ENCODE measurements around the gene UBE2S.

The UBE2S gene

DNA sequence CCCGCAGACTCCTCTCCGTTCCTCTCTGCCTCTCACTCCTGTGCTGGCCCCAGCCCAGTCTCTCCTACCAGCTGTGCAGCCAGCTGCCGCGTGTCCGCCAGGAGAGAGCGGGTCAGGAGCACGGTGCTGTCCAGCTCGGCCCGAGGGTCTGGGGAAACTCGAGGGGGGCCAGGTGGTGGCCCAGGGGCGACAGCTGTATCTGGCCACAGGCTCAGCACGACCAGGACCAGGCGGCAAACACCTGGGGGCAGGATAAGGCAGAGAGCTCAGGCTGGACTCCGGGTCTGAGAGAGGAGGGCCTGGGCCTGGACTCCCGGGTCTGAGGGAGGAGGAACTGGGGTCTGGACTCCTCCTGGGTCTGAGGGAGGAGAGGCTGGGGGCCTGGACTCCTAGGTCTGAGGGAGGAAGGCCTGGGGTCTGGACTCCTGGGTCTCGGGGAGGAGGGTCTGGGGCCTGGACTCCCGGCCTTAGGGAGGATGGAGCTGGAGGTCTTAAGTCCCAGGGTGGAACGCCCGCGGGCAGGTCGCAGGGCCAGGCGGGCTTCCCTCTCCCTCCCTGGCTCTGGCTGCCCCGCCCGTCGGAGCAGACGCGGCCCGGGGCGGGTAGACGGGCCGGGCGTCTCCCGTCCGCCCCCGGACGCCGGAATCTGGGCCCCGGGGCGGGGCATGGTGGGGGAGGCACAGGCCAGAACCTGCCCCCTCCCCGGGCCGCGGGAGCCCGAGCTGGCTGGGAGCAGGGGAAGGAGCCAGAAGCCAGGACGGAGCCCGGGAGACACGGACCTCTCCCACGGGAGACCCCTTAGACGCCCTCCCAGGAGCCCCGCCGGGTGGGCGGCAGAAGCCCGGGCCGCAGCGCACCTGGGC is 38.7 kb downstream of the UBE2S start:
- Mint-ChIP-seq H3K9me3 (no peaks in the 10 kb centered on the region), H3K27me3 (peaks cover 74% of the 10 kb centered on the region), H3K4me3 (peak overlapping the region; percentile 53 to 72), H3K27ac (no peak overlapping the region), H3K4me1 (peaks cover 42% of the 10 kb centered on the region)
- no peak for DNase-seq
- ATAC-seq = peak; percentile 53

DNA sequence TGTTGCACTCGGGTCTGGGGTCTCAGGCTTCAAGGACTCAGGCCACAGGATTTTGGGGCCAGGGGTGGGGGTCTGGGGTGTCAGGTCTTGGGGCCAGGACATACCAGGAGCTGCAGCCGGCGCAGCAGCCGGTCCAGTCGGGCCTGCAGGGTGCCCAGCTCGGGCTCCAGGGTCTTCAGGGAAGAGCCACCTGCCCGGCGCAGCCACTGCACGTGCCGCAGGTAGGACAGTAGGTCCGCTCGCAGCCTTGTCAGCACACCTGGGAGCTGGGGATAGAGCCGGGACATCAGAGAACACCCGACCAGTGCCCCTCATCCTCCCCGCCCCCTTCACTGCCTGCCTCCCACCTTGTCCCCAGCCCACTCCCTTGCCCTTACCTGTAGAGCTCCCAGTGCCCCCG is 39.5 kb downstream of the UBE2S start:
- Mint-ChIP-seq H3K27ac (no peak overlapping the region), H3K4me3 (no peak overlapping the region), H3K9me3 (no peaks in the 10 kb centered on the region), H3K27me3 (peaks cover 66% of the 10 kb centered on the region), H3K4me1 (peaks cover 33% of the 10 kb centered on the region)
- ATAC-seq (no peak), DNase-seq (no peak)

DNA sequence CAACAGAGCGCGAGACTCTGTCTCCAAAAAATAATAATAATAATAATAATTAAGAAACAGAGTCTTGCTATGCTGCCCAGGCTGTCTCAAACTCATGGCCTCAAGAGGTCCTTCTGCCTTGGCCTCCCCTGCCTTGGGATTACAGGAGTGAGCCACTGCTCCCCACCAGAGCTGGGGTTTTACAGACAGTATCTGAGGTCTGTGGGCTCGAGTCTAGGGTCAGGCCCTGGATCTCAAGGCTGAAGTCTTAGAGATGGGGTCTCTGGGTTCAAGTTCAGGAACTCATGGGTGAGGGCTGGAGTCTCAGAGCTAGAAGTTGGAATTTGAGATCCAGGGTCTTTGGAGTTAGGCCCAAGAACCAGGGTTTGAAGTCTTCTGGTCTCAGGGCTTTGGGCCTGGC is 40.8 kb downstream of the UBE2S start:
- H3K4me1 Mint-ChIP-seq = peaks cover 20% of the 10 kb centered on the region
- no peak for ATAC-seq
- no peak overlapping the region for H3K4me3 Mint-ChIP-seq
- no peak for DNase-seq
- no peak overlapping the region for H3K27ac Mint-ChIP-seq
- H3K27me3 Mint-ChIP-seq = peaks cover 53% of the 10 kb centered on the region
- no peaks in the 10 kb centered on the region for H3K9me3 Mint-ChIP-seq

DNA sequence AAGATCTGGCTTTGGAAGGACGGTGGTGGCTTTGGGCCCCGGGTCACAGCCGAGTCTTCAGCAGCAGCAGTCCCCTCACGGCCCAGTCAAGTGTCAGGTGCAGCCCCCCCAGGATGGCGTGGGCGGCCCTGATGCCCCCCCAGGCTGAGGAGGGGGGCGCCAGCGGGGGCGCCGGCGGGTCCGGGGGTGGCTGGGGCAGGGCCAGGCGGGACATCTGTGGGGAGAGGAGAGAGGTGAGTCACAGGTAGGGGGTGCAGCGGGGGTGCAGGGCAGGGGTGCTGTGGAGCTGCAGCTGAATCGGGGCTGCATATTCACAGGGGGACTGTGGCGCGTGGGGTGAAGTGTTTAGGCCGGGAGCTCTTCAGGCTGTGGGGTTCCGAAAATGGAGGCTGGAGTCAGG is 41.6 kb downstream of the UBE2S start:
- DNase-seq (no peak), ATAC-seq (no peak)
- Mint-ChIP-seq H3K9me3 (no peaks in the 10 kb centered on the region), H3K4me3 (no peak overlapping the region), H3K27me3 (peaks cover 44% of the 10 kb centered on the region), H3K27ac (peak overlapping the region in 1 of 2 donors; percentile 90), H3K4me1 (peaks cover 18% of the 10 kb centered on the region)

DNA sequence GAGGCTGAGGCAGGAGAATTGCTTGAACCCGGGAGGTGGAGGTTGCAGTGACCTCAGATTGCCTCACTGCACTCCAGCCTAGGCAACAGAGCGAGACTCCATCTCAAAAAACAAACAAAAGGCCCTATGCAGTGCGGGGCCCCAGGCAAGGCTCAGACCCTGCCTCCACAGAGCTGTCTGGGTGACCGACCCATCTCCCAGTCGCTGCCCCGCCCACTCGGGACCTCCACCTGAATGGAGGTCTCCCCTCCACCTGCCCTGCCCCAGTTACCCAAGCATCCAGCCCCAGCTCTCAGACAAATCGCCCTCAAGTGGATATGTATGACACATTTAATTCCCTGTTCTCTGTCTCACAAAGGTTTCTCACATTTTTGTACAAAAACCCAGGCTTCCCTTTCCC is 42.3 kb downstream of the UBE2S start:
- ATAC-seq (no peak), DNase-seq (no peak)
- Mint-ChIP-seq H3K4me3 (no peak overlapping the region), H3K27me3 (peaks cover 37% of the 10 kb centered on the region), H3K4me1 (peaks cover 11% of the 10 kb centered on the region), H3K27ac (no peak overlapping the region), H3K9me3 (no peaks in the 10 kb centered on the region)

DNA sequence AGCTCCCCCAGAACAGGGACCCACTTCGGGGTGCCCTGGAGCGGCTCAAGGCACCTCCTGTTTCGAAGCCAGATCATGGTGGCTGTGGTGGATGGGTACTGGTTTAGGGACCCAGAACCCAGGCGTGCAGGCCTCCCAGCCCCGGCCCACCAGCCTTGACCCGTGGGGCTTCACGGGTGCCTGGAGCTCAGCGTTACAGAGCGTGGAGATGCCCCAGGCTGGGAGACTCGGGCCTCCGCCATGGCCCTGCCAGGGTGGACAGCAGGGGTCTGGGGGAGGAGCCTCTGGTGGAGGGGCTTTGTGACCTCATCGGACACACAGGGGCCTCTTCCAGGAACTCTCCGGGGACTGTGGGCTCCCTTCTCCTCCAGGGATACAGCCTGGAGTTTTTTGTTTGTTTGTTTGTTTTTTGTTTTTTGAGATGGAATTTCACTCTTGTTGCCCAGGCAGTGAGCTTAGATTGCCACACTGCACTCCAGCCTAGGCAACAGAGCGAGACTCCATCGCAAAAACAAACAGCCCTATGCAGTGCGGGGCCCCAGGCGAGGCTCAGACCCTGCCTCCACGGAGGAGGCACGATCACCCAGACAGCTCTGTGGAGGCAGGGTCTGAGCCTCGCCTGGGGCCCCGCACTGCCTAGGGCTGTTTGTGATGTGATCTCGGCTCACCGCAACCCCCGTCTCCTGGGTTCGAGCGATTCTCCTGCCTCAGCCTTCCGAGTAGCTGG is 44.4 kb downstream of the UBE2S start, which contains the start of gene GARIN5B:
Gene GARIN5B, minus strand, starts transcription at position 271 of the 727 bp plus-strand sequence. Its CDS starts 194 bp downstream, at position 77.
- H3K4me1 Mint-ChIP-seq = no peaks in the 10 kb centered on the region
- no peaks in the 10 kb centered on the region for H3K9me3 Mint-ChIP-seq
- no peak within 1 kb of the TSS for H3K27ac Mint-ChIP-seq

DNA sequence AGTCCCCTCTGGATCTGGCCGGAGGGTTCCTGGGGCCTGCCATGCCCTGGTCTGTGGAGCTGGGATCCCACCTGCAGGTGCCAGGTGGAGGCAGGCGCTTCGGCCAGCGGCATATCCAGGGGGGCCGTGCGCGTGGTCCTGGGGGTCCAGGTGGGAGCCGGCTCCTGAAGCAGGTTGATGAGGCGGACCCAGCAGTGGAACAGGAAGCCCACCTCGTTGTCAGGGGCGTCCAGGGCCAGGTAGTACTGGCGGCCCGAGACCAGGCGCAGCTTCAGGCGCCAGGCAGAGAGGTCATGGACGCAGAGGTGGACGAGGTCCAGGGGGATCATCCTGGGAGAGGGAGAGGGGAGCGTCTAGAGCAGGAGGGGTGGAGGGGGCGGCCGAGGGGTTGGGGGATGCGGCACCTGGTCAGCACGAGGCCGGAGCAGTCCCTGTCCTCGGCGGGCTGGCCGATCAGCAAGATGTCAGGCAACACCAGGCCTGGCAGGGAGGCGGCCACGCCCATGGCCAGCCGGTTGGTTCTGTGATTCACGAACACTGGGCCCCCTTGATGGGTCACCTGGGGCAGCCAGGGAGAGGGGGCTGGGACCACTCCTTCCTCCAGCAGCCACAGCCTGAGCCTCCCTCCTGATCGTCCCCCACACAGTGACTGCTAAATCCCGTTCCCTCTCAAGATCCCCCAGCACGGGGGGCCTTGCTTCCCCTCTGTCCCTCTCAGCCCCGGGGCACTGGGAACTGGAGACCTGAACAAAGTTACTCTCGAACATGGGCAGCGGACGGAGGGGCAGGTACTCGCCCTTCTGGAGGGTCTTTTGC is 45.2 kb downstream of the UBE2S start:
- ATAC-seq (no peak), DNase-seq (no peak)
- Mint-ChIP-seq H3K9me3 (no peaks in the 10 kb centered on the region), H3K4me1 (no peaks in the 10 kb centered on the region), H3K4me3 (no peak overlapping the region), H3K27ac (no peak overlapping the region), H3K27me3 (peaks cover 15% of the 10 kb centered on the region)

More for the DNA sequence above, 44.4 kb downstream of the UBE2S start, which contains the start of gene GARIN5B:
- H3K4me3 Mint-ChIP-seq = no peak within 1 kb of the TSS
- DNase-seq = no peak
- no peak for ATAC-seq
- H3K27me3 Mint-ChIP-seq = peaks cover 19% of the 10 kb centered on the region

DNA sequence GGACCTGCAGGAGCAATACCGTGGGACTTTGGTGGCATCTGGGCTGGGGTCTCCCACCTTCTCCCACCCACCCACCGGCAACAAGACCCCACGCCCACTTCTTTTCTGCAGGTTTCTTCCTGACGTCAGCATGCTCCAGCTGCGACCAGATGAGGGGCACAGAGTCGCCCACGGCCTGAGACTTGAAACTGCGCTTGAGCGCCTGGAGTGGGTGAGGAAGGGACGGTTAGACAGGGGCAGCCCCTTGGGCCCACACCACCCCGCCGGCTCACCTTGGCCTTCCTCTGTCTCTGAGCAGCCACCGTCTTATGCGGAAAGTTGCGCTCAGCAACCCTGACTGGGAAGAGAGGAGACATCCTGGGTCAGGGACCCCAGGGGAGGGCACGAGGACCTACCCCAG is 46.7 kb downstream of the UBE2S start:
- no peak overlapping the region for H3K4me3 Mint-ChIP-seq
- no peaks in the 10 kb centered on the region for H3K4me1 Mint-ChIP-seq
- DNase-seq (no peak), ATAC-seq (no peak)
- H3K27ac Mint-ChIP-seq = no peak overlapping the region
- no peaks in the 10 kb centered on the region for H3K9me3 Mint-ChIP-seq
- peaks cover 17% of the 10 kb centered on the region for H3K27me3 Mint-ChIP-seq

DNA sequence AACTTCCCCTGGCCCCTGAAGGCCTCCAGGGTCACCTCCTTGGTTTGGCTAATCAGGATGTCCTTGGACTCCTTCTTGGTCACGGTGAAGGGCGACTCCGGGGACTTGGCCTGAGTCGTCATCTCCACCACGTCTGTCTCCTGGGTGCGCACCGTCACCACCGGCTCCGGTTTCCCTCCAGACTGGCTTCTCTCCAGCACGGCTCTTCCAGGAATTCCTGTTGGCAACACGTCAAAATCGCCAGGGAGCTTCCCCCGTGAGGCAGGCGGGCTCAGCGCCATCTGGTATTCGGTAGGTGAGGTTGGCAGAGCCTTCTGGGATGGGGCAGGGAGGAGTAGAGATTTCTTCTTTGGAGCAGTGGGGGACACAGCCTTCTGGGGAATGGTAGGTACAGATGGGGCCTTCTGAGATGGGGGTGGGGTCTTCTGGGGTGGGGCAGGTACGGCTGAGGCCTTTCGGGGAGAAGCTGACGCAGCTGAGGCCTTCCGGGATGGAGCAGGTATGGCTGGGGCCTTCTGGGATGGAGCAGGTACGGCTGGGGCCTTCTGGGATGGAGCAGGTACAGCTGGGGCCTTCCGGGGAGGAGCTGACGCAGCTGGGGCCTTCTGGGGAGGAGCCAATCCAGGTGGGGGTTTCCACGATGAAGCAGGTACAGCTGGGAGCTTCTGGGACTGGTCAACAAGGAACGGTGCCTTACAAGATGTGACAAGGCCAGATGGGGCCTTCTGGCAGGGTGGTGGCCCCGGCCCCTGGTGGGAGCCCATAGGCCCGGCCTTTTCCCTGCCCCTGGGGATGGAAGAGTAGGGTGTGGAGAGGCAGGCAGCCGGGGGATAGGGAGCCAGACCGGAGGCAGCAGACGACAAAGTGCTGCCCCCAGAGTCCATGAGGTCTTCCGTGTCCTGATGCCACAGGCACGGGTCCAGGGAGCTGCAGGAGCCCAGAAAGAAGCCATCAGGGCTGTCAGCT is 48.4 kb downstream of the UBE2S start:
- Mint-ChIP-seq H3K27ac (no peak overlapping the region), H3K4me3 (no peak overlapping the region), H3K4me1 (peaks cover 6% of the 10 kb centered on the region), H3K9me3 (no peaks in the 10 kb centered on the region), H3K27me3 (peaks cover 28% of the 10 kb centered on the region)
- ATAC-seq (no peak), DNase-seq (no peak)

DNA sequence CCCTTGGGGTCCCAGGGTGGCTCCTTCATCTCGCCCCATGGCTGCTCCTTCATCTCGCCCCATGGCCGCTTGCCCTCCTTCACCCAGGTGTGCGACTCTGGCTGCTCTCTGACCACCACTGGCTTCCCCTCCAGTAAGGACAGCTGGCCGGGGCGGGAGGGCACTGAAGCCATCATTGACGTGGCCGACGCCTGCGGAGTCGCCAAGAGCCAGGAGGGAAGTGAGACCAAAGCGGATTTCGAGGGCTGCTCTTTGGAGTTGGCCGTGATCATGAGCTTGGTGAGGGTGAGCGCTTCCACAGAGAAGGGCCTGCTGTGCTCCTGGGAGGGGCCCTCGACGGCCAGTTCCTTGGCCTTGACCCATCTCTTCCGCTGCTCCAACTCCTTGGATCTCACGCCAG is 49.1 kb downstream of the UBE2S start:
- peaks cover 36% of the 10 kb centered on the region for H3K27me3 Mint-ChIP-seq

DNA sequence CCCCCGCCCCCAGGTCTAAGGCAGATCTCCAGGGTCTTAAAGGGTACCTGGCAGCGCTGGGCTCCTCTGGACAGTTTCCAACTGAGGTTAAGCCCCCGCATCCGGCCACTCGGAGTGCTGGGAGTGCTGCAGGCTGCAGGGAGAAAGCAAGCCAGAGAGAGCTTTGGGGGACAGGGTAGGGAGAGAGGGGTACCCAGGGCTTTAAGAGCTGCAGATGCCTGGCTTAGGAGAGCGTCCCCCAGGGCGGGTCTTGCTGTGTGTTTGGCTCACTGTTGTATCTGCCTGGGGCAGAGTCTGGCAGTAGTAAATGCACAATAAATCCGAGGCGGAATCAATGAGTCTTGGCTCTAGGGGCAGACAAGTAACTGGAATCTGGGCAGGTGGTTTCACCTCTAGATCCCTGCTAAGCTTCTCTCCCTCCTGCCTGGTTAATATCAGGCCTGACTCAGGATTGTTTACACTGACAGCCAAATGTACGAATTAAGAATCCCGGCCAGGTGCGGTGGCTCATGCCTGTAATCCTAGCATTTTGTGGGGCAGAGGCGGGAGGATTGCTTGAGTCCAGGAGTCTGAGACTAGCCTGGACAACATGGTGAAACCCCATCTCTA is 52.3 kb downstream of the UBE2S start:
- ATAC-seq (no peak), DNase-seq (no peak)
- peaks cover 39% of the 10 kb centered on the region for H3K4me1 Mint-ChIP-seq
- H3K27ac Mint-ChIP-seq = no peak overlapping the region
- H3K9me3 Mint-ChIP-seq = no peaks in the 10 kb centered on the region
- peaks cover 63% of the 10 kb centered on the region for H3K27me3 Mint-ChIP-seq
- no peak overlapping the region for H3K4me3 Mint-ChIP-seq

More for the DNA sequence above, 49.1 kb downstream of the UBE2S start:
- no peaks in the 10 kb centered on the region for H3K9me3 Mint-ChIP-seq
- DNase-seq = no peak
- ATAC-seq = no peak
- peaks cover 14% of the 10 kb centered on the region for H3K4me1 Mint-ChIP-seq
- no peak overlapping the region for H3K4me3 Mint-ChIP-seq
- no peak overlapping the region for H3K27ac Mint-ChIP-seq

DNA sequence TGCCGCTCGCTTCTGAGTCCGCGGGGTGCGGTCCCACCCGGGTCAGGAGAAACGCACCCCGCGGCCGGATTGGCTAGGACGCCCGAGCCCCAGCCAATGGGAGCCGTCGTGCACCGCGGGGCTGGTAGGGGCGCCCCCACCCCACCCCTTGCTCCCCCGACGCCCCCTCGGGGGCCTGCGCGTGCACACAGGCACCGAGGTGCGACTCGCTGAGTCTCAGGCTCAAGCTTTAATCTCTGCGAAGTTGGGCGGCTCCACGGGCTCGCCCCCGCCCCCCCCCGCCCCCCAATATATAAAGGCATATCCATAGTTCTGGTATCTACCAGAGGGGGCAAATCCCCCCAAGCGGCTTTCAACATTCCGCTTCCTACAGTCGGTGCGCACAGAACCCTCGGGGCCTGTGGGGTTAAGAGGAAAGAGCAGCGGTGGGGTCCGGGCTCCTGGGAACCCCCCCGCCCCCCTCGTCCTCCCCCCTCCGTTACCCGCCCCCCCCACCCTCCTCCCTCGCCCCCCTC is 52.8 kb downstream of the UBE2S start, which contains the start of gene COX6B2:
Gene COX6B2, minus strand, starts transcription at position 22 of the 515 bp plus-strand sequence. CDS start 198 bp downstream, outside the sequence.
- Mint-ChIP-seq H3K27me3 (peaks cover 63% of the 10 kb centered on the region), H3K9me3 (no peaks in the 10 kb centered on the region), H3K27ac (peak within 1 kb of the TSS in 1 of 2 donors; percentile 22), H3K4me3 (peak within 1 kb of the TSS; percentile 75 to 84), H3K4me1 (peaks cover 39% of the 10 kb centered on the region)
- no peak for ATAC-seq
- no peak for DNase-seq

DNA sequence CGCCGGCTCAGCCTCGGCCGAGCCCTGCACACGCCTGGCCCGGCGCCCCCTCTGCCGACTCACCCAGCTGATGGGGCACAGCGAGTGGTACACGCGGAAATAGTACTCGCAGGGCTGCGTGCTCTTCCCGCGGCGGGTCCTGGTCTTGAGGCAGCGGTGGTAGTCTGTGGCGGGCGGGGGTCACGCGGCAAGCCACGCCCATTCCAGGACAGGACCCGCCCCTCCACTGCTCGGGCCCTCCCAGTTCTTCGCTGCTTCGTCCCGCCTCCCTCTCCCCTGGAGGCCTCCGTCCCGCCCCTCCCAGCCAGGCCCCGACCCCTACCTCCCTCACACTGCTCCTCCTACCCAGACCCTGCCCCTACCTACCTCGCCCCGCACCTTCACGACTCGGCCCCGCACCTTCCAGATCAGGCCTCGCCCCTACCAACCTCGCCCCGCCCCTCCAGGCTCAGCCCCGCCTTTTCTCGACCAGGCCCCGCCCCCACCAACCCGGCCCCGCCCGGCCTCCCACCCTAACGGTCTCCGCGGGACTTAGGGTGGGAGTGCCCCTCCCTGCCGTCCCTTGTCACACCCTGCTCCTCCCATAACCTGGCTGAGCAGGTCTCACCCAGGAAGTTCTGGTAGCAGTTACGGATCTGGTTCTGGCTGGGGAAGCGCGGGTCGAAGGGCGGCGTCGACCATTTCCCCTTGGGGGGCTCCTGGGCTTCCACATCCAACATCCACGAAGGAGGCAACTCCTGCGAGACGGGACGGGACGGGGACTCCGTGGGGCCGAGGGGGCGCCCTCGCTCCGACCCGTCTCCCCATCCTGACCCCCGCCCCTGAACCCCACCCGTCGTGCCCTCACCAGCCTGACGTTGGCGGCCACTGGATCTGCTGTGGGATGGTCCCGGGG is 53.5 kb downstream of the UBE2S start:
- peak overlapping the region; percentile 75 to 84 for H3K4me3 Mint-ChIP-seq
- ATAC-seq (peak; percentile 67), DNase-seq (peak; percentile 40 to 60)
- peaks cover 39% of the 10 kb centered on the region for H3K4me1 Mint-ChIP-seq
- peak overlapping the region in 1 of 2 donors; percentile 22 for H3K27ac Mint-ChIP-seq
- no peaks in the 10 kb centered on the region for H3K9me3 Mint-ChIP-seq
- peaks cover 63% of the 10 kb centered on the region for H3K27me3 Mint-ChIP-seq

Data from stimulated activated naive CD8-positive, alpha-beta T cell treated with anti-CD3 and anti-CD28 coated beads, Interleukin-15, amount 100 ng/mL, for 72 hours (primary cell).